WTC11 (cell line): ENCODE data around the gene MAZ. TPM values are rescaled to one million over a fixed set of nuclear protein-coding genes. Genes with fewer than 3 reads are reported as not detected.

ENCODE experiments used
- ARID4B ChIP-seq: sonication (generic); formaldehyde crosslinking; IDR thresholded peaks from 2 replicates; pipeline ENCODE4 v1.8.0; 2023; ENCODE audit warnings: missing genetic modification reagents, mild to moderate bottlenecking, borderline replicate concordance
- ATF3 ChIP-seq: sonication (generic); formaldehyde crosslinking; conservative IDR thresholded peaks from 2 replicates; pipeline ENCODE4 v1.8.1; 2022; ENCODE audit warnings: mild to moderate bottlenecking, missing genetic modification reagents
- CREB1 ChIP-seq: sonication (generic); formaldehyde crosslinking; IDR thresholded peaks from 2 replicates; pipeline ENCODE4 v1.8.0; 2023; ENCODE audit warnings: mild to moderate bottlenecking, missing genetic modification reagents
- MYBL2 ChIP-seq: sonication (generic); formaldehyde crosslinking; IDR thresholded peaks from 2 replicates; pipeline ENCODE4 v1.8.1; 2023; ENCODE audit warnings: mild to moderate bottlenecking, moderate library complexity, missing genetic modification reagents
- NR1H2 ChIP-seq: sonication (generic); formaldehyde crosslinking; IDR thresholded peaks from 2 replicates; pipeline ENCODE4 v1.9.0; 2021; ENCODE audit warnings: mild to moderate bottlenecking, moderate library complexity, missing genetic modification reagents
- OVOL2 ChIP-seq: fragments of 250-450 bp; sonication (Bioruptor Pico); IDR thresholded peaks from 2 replicates; pipeline ENCODE4 v1.9.0; 2021; ENCODE audit warnings: mild to moderate bottlenecking, borderline replicate concordance
- RORB ChIP-seq: fragments of 250-450 bp; sonication (Bioruptor Pico); IDR thresholded peaks from 2 replicates; pipeline ENCODE4 v1.9.0; 2021; ENCODE audit warnings: mild to moderate bottlenecking
- STAT6 ChIP-seq: sonication (generic); formaldehyde crosslinking; conservative IDR thresholded peaks from 2 replicates; pipeline ENCODE4 v1.8.1; 2023; ENCODE audit warnings: mild to moderate bottlenecking, low read depth, missing genetic modification reagents, moderate library complexity
- ZNF219 ChIP-seq: sonication (generic); formaldehyde crosslinking; IDR thresholded peaks from 2 replicates; pipeline ENCODE4 v1.8.0; 2023; ENCODE audit warnings: missing genetic modification reagents, mild to moderate bottlenecking, borderline replicate concordance
- ZNF416 ChIP-seq: fragments of 250-450 bp; sonication (Bioruptor Pico); IDR thresholded peaks from 2 replicates; pipeline ENCODE4 v1.9.0; 2021; ENCODE audit warnings: mild to moderate bottlenecking, inconsistent platforms
- ZNF512 ChIP-seq: sonication (generic); formaldehyde crosslinking; IDR thresholded peaks from 2 replicates; pipeline ENCODE4 v1.8.1; 2022; ENCODE audit warnings: missing genetic modification reagents, borderline replicate concordance
- ZNF532 ChIP-seq: fragments of 250-450 bp; sonication (Bioruptor Pico); IDR thresholded peaks from 2 replicates; pipeline ENCODE4 v1.9.0; 2021; ENCODE audit warnings: mild to moderate bottlenecking, borderline replicate concordance
- total RNA-seq: library from RNA; stranded (reverse); gene quantifications from 3 replicates; pipeline ENCODE4 v1.2.3, GENCODE V29; 2021

Gene MAZ
- total RNA-seq, 1 experiment from 2014 or later, result 405 TPM

GRCh38 chr16:29841631-29842030 lies 35.3 kb downstream of the MAZ start (continued):
- TF ChIP-seq ZNF532 (CRISPR knock-in tag) (no peak), ZNF219 (CRISPR knock-in tag) (no peak), ZNF512 (CRISPR knock-in tag) (no peak), OVOL2 (CRISPR knock-in tag) (no peak), RORB (CRISPR knock-in tag) (no peak), NR1H2 (CRISPR knock-in tag) (no peak), ATF3 (CRISPR knock-in tag) (no peak), ZNF416 (CRISPR knock-in tag) (no peak), STAT6 (CRISPR knock-in tag) (no peak), CREB1 (CRISPR knock-in tag) (no peak), MYBL2 (CRISPR knock-in tag) (no peak), ARID4B (no peak)
